GM12891 (cell line): ENCODE data around the gene MARK2.

Source experiments
- POLR2A ChIP-seq: IDR thresholded peaks from 2 replicates; pipeline ENCODE4 v1.6.1; 2011; ENCODE audit warnings: low read depth, low read length, control low read depth
- POLR2AphosphoS5 ChIP-seq: IDR thresholded peaks from 2 replicates; pipeline ENCODE4 v1.6.1; 2011; ENCODE audit warnings: low read depth, low read length, control low read depth
- POU2F2 ChIP-seq: IDR thresholded peaks from 2 replicates; pipeline ENCODE4 v1.6.1; 2011; ENCODE audit warnings: low read depth, mild to moderate bottlenecking, control low read depth, low read length, moderate library complexity
- TAF1 ChIP-seq: IDR thresholded peaks from 2 replicates; pipeline ENCODE4 v1.6.1; 2011; ENCODE audit warnings: low read depth, low read length, control low read depth

DNA sequence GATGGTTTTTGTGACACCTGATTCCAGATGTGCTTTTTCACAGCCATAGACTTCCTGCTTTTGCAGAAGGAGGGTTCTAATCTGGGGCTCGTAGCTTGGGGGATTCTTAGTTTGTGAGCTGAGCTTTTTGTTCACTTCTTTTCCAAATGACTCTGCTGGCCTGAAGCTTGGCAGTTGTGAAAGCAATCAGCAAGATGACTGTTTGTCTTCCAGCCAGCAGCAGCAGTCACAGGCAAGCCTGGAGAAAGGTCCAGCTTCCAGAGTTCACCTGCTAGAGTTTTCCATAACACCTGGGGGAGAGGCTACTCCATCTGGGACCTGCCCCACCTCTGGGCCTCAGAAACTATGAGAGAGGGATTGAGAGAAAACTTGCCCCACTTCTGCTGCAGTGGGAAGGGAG lies 4.1 kb downstream of the MARK2 start:
- no peak for TF ChIP-seq POLR2A
- no peak for TF ChIP-seq TAF1
- TF ChIP-seq POLR2AphosphoS5: no peak
- TF ChIP-seq POU2F2: no peak
